HFFc6 (cell line): Measurements from ENCODE around the gene NR6A1. TPM values are rescaled to one million over a fixed set of nuclear protein-coding genes. Genes with fewer than 3 reads are reported as not detected.

Experiments used
- DNase-seq: peaks from one replicate; pipeline ENCODE4 v3.0.0-alpha.2; 2018
- H3K27ac Mint-ChIP-seq: 2 replicates; pipeline ENCODE4 v1.8.0; 2020; ENCODE audit warnings: mild to moderate bottlenecking, mixed read lengths
- H3K27me3 Mint-ChIP-seq: 2 replicates; pipeline ENCODE4 v1.8.0; 2021; ENCODE audit warnings: mild to moderate bottlenecking, moderate library complexity, mixed read lengths; ENCODE audit not compliant: insufficient read depth
- H3K36me3 Mint-ChIP-seq: 2 replicates; pipeline ENCODE4 v1.8.0; 2021; ENCODE audit warnings: low read depth, mixed read lengths
- H3K4me1 Mint-ChIP-seq: 2 replicates; pipeline ENCODE4 v1.8.0; 2020; ENCODE audit warnings: low read depth, mixed read lengths
- H3K4me3 Mint-ChIP-seq: 2 replicates; pipeline ENCODE4 v1.8.0; 2020; ENCODE audit warnings: mild to moderate bottlenecking, moderate library complexity, mixed read lengths
- H3K9me3 Mint-ChIP-seq: 2 replicates; pipeline ENCODE4 v1.8.0; 2020; ENCODE audit warnings: mild to moderate bottlenecking, mixed read lengths
- total RNA-seq, 6 experiments: library from RNA; stranded (reverse); fragmentation: NEBNext Ultra II Directional; extraction: Animal tissue kit (Norgen Biotek cat#: 25700); gene quantifications; 2 replicates in 1 of 6; 3 replicates in 5 of 6; pipeline ENCODE4 v1.2.3, GENCODE V29; 2021
- TF ChIP-seq, protein P1 (sequence below): fragments of 200-600 bp; sonication (generic); IDR thresholded peaks from 2 replicates; pipeline ENCODE4 v1.5.0; 2021; ENCODE audit warnings: antibody characterized with exemption, mild to moderate bottlenecking

The NR6A1 gene
- total RNA-seq, 6 experiments from 2014 or later, result 0.05 to 0.26 (median 0.13) TPM

DNA sequence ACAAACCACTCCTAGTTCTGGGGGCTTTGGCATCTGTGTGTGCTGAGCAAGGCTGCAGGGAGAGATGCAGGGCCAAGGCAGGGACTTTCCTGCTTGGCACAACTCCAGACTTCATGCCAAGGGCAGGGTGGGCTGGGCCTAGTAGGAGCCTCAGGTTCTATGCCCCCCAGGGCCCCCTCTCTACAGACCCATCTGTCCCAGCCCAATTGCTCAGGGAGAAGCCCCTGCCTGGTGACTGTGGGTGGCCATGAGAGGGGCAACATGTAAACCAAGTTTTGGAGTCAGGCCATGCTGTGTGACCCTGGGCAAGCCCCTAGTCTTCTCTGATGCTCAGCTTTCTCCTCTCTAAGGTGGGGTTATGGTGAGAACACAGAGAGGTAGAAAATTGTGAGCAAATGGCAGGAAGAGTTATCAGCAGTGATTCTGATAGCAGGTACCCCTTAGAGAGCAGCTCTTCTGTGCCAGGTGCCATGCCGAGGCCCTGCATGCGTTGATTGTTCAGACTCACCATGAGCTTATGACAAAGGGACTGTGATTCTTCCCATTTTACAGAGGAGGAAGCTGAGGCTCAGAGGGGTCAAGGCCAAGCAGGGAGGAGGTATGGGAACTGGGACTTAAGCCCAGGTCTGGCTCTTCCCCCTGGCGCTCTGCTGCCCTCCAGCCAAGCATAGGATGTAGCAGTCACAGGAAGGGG, 11.0 kb upstream of the NR6A1 start:
- TF ChIP-seq, protein P1, sequence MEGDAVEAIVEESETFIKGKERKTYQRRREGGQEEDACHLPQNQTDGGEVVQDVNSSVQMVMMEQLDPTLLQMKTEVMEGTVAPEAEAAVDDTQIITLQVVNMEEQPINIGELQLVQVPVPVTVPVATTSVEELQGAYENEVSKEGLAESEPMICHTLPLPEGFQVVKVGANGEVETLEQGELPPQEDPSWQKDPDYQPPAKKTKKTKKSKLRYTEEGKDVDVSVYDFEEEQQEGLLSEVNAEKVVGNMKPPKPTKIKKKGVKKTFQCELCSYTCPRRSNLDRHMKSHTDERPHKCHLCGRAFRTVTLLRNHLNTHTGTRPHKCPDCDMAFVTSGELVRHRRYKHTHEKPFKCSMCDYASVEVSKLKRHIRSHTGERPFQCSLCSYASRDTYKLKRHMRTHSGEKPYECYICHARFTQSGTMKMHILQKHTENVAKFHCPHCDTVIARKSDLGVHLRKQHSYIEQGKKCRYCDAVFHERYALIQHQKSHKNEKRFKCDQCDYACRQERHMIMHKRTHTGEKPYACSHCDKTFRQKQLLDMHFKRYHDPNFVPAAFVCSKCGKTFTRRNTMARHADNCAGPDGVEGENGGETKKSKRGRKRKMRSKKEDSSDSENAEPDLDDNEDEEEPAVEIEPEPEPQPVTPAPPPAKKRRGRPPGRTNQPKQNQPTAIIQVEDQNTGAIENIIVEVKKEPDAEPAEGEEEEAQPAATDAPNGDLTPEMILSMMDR, result no peak
- DNase-seq, result no peak
- Mint-ChIP-seq H3K27ac (no peak overlapping the region), H3K9me3 (no peaks in the 10 kb centered on the region), H3K4me3 (no peak overlapping the region), H3K4me1 (peaks cover 32% of the 10 kb centered on the region), H3K27me3 (peaks cover 3% of the 10 kb centered on the region), H3K36me3 (no peaks in the 10 kb centered on the region)

DNA sequence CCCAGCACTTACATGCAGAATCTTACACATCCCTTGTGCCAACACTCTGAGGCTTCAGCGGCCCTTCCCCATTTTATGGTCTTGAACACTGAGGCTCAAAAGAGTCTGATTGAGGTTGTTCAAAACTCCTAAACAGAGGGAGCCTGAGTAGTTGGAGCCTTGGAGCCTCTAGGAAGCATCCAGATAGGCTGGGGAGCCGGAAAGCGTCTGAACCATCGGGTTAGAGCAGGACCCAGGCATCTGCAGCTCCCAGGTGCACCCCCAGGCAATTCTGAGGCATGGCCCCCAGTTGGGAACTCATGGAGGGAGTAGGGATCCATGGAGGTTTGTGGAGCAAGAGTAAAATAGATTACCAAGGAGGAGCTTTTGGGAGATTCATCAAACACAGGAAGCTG, 9.6 kb upstream of the NR6A1 start:
- Mint-ChIP-seq H3K27me3 (peaks cover 8% of the 10 kb centered on the region), H3K4me3 (no peak overlapping the region), H3K27ac (no peak overlapping the region), H3K4me1 (peaks cover 40% of the 10 kb centered on the region), H3K9me3 (no peaks in the 10 kb centered on the region), H3K36me3 (no peaks in the 10 kb centered on the region)
- TF ChIP-seq, protein P1, result no peak
- no peak for DNase-seq

DNA sequence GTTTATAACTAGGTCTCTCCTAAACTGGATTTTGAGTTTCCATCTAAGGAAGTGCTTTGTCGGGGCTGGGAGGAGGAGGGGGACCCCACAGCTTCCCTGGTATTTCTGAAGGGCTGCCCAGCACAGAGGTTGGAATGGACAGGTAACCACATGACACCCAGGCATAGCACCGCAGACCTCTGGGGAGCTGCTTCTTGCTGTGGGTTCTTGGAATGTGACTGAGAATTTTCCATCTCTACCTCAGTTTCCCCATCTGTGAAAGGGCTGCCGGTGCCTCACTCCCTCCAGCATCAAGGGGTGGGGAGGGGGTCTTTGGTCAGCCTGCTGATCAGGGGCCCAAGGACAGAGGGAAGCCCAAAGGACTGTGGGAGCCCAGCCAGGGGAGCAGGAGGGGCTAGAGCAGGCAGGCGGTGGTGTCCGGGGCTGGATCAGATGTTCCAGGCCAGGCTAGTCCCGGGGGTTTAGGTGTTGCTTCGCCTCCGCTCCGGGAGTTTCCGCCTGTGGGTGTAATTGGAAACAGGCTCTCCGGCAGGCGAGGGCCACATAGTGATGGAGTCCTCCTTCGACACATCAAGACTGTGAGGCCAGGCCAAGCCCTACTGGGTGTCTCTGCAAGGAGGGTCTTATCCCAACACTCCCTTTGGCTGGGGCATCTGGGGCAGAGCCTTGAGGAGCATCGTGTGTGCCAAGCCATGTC, 9.1 kb upstream of the NR6A1 start:
- DNase-seq, result no peak
- Mint-ChIP-seq H3K9me3 (no peaks in the 10 kb centered on the region), H3K36me3 (no peaks in the 10 kb centered on the region), H3K27ac (no peak overlapping the region), H3K4me3 (peak overlapping the region; percentile 32; the same call in 1 of the 2 replicates), H3K27me3 (peaks cover 10% of the 10 kb centered on the region), H3K4me1 (peaks cover 40% of the 10 kb centered on the region)
- TF ChIP-seq, protein P1, result no peak

DNA sequence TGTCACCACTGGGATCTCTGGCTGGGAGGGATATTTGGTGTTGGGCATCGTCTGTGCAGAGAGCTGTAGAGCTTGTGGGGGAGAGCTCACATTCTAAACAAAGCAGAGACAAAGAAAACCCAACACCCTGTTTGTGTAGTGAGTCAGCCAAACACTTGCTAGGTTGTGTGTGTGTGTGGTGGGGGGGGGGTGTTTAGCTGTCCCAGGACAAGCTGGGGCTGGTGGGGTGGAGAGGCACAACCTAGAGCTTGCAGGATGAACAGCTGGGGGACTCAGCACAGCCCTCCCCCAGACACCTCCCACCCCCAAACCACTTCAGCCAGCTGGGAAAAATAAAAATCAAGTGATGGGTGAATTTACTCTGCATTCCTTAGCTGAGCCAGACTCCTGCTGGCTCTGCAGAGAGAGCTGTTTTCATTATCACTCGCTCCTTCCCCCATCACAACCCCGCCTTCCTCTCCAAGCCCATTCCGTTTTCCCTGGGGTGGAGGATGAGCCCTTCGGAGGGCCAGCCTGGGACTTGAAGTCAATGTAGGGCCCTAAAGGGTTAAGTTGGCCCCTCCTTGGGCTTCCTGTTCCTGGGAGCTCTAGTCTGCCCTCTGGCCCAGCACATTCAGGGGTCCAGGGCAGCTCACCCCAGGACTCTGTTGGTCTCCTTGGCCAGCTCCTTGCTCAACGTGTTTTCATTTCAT, 8.4 kb upstream of the NR6A1 start:
- peak; percentile 76 for DNase-seq
- H3K36me3 Mint-ChIP-seq, result no peaks in the 10 kb centered on the region
- H3K27ac Mint-ChIP-seq, result peak overlapping the region; percentile 35
- H3K27me3 Mint-ChIP-seq, result peaks cover 13% of the 10 kb centered on the region
- peaks cover 36% of the 10 kb centered on the region for H3K4me1 Mint-ChIP-seq
- H3K4me3 Mint-ChIP-seq, result peak overlapping the region; percentile 32
- TF ChIP-seq, protein P1, result no peak
- H3K9me3 Mint-ChIP-seq, result no peaks in the 10 kb centered on the region

DNA sequence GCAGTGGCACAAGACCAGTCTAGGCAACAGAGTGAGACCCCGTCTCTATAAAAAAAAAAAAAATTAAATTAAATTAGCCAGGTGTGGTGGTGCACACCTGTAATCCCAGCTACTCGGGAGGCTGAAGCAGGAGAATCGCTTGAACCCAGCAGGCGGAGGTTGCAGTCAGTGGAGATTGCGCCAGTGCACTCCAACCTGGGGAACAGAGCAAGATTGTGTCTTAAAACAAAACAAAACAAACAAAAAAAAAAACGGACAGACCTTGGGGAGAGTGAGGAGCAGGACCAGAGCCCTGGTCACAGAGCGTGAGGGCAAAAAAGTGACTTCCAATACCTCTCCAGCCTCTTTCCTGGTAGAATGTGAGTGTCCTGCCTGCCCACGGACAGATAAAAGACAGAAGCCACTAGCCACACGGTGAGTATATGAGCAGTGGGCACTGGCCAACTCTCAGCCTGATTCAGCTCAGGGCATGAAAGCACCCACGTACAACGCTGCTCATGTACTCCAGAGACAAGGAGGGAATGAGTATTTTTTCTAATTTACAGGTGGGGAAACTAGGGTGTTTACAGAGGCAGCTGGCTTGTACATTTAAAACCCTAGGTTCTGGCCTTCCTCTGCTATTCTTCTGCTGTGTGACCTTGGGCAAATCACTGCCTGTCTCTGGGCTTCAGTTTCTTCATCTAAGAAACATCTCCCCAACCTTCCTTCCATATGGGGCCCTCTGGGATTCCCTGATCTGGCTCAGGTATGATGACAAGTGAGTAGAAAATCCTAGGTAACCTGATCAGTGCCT, 7.7 kb upstream of the NR6A1 start:
- DNase-seq, result no peak
- TF ChIP-seq, protein P1, result no peak
- H3K4me1 Mint-ChIP-seq, result peaks cover 30% of the 10 kb centered on the region
- peak overlapping the region; percentile 35 for H3K27ac Mint-ChIP-seq
- H3K36me3 Mint-ChIP-seq, result no peaks in the 10 kb centered on the region
- H3K27me3 Mint-ChIP-seq, result peaks cover 14% of the 10 kb centered on the region
- H3K4me3 Mint-ChIP-seq, result peak overlapping the region; percentile 32
- H3K9me3 Mint-ChIP-seq, result no peaks in the 10 kb centered on the region
